GM12801 (cell line): ENCODE measurements around the gene CRAT.

Source experiments
- TF ChIP-seq, protein P1 (sequence below): IDR thresholded peaks from one replicate; pipeline ENCODE4 v1.5.1; 2011; ENCODE audit warnings: control low read depth; ENCODE audit not compliant: insufficient read length; ENCODE audit errors: extremely low read depth

Gene CRAT

DNA sequence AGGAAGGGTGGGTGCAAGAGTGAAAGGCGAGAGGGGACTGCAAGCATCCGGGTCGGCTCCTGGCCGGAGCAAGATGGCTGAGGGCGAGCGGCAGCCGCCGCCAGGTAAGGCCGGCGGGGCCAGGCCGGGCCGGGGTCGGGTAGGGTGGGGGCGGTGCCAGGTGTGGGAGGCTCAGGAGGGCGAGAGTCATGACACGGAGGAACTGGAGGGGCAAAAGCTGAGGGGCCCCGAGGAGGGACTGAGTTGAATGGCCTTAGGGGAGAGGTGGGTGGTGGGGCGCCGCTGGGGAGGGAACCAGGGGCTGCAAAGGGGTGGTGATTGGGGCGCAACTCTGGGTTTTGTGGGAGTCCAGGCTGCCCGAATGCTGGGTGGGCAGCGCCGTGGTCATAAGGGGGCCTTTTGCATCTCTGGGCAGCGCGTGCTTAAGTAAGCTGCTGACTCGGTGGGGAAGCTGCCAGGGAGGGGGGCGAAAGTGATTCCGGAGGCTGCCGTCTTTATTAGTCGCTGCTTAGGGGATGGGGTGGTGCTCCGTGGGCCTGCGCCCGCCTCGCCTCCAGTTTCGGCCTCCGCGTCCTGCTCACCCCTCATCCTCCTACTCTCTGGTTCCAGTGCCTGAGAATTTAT is 1.0 kb upstream of the CRAT start:
- TF ChIP-seq, protein P1, sequence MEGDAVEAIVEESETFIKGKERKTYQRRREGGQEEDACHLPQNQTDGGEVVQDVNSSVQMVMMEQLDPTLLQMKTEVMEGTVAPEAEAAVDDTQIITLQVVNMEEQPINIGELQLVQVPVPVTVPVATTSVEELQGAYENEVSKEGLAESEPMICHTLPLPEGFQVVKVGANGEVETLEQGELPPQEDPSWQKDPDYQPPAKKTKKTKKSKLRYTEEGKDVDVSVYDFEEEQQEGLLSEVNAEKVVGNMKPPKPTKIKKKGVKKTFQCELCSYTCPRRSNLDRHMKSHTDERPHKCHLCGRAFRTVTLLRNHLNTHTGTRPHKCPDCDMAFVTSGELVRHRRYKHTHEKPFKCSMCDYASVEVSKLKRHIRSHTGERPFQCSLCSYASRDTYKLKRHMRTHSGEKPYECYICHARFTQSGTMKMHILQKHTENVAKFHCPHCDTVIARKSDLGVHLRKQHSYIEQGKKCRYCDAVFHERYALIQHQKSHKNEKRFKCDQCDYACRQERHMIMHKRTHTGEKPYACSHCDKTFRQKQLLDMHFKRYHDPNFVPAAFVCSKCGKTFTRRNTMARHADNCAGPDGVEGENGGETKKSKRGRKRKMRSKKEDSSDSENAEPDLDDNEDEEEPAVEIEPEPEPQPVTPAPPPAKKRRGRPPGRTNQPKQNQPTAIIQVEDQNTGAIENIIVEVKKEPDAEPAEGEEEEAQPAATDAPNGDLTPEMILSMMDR: no peak

DNA sequence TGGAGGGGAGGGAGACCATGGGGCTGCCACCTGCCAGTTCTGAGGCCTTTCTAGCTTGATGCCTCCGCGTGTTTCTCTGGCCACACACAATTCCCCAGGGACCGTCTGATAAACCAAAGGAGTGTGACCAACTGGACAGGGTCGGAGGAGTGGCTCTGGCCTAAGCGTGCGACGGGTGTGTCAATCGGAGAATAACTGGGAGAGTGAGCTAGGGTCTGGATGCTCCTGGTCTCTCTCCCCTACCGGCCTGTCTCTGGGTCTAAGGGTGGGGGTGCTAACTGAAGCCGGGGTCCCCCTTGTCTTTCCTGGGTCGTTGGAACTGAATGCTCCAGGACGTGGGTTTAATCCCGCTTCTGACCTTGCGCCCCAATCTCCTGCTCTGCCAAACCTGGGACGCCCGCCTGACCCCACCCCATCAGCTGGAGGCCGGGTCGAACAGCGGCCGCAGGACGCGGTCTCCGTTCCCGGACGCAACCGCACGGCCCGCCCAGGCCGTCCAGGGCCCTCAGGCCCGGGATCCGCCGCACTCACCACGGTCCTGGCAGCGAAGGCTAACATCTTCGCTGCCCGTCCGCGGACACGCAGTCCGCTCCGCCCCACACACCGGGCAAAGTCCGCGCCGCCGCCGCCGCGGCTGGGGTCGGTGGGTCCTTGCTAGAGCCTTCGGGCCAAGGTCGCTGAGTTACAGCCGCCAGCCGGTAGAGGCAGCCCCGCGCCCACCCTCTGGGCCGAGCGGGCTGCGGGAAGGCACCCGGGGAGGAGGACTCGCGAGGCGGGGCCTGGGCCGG is 447 bp downstream of the CRAT start:
- TF ChIP-seq, protein P1: no peak

DNA sequence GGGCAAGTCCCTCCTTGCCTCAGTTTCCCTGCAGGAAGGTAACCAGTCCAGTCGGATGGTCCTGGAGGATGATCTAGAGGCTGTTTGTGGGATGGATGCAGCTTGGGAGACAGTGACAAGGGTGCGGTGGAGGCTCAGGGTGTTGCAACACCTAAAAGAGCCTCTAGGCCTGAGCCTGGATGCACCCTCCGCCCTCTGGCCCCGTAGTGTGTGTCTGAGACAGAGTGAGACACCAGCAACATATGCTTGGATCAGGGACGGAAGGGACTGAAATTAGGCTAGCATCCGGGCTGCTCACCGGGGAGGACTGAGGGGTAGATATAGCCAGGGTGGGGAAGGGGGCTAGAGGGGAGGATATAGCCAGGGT is 1.1 kb downstream of the CRAT start:
- TF ChIP-seq, protein P1: no peak

DNA sequence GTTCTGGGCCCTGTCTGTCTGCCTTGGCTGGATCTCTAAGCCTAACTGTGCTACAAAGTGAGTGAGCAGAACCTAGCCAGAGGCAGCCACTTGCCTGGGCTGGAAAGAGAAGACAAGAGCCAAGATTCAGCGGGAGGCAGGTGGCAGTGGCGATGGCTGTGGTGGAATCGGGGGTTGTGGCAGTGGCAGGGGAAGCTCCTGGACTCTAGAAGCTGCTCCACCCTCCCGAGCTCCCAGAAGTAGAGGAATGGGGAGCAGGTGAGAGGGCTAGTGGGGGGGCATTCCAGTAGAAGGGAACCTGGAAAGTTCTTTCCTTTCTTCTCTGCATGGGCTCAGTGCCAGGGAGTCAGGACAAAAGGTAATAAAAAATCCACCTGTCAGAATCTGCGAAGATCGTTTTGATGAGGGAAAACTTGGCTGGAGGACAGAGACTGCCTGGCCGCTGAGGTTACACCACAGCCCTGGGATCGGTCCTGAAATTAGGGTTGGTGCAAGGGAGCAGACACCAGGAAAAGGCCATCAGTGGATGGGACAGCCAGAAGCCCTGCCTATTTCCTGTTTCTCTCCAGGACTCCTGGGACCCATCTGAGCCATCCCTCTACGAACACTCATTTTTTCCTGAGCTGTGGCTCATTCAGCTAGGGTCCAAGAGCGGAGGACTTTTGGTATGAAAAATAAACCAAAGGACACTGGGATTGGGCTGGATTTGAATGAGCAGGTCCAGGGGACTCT is 1.6 kb downstream of the CRAT start:
- TF ChIP-seq, protein P1: no peak

DNA sequence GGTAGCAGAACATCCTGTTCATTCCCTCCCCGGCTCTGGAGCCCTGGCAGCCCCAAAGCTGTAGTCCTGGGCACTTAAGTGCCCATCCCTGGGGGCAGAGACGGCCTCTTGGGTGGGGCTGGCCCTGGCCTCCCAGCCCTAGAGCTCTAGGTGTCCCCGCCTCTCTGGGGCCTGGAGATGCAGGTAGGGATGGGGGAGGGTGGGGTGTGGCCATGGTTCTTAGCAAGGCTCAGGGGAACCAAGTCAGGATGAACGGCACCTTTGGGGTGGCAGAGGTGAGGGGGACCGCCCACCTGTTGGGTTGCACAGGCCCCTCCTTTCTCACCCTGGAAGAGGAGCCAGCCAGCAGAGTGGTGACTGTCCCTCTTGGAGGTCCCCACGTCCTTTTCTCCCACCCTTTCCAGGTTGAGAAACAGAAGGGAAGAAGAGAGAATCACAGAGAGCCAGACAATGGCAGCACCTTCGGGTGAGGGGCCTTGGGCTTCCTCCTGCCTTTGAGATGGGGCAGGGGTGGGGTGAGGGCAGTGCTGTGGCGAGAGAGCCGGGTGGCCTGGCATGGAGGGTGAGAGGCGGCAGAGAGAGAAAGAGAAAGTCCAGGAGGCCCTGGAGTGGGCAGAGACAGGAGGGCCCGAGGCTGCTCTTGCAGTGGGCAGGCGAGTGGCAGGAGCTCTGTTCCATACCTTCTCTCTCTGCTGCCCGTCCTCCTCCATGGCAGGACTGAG is 2.3 kb downstream of the CRAT start:
- TF ChIP-seq, protein P1: no peak

DNA sequence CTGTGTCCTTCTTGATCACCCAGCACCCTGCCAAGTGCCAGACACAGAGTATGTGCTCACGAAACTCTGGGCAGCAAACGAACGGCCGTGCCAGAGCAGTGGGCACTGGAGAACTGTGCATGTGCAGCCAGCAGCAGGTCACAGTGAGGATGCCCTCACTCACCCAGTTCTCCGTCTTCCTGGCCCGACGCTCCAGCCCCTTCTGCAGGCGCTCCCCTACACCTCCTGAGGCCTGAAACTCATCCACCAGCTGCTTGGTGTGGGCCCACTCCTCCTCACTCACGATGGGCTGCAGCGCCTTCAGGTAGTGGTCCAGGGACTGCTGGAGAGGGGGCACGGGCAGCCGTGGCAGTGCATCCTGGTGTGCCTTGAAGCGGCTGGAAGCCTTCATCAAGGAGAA is 2.9 kb downstream of the CRAT start:
- TF ChIP-seq, protein P1: no peak
